ENCODE measurements around the gene PLIN5. TPM values are rescaled to one million over a fixed set of nuclear protein-coding genes. Genes with fewer than 3 reads are reported as not detected.
A peak's percentile ranks its signal among the peaks of the same experiment; 100 is the strongest.
"Not testable (repeated sequence)": the region's sequence is repeated elsewhere in the genome, so short reads cannot be mapped to it uniquely, and the experiment has no call there.

Gene PLIN5
- total RNA-seq, 2 experiments from 2014 or later, result not detected

DNA sequence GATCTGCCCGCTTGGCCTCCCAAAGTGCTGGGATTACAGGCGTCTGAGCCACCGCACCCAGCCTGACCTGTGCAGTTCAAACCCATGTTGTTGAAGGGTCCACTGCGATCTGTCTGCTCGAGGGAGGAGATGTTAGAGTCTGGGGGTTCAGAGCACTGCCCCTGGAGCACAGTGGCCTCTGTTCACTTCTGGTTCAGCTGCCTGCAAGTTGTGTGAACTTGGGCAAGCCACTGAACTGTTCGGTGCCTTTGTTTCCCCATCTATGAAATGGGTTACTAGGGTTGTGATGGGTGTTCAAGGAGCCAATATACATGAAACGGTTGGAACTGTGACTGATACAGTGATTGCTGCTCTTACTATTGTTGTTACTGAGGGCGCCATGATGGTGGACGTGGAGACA, 1.7 kb downstream of the PLIN5 start:
- no peaks in the 10 kb centered on the region for H3K36me3 Mint-ChIP-seq
- CTCF ChIA-PET, result no interaction called here
- H3K4me1 Mint-ChIP-seq, result no peaks in the 10 kb centered on the region
- H3K27me3 Mint-ChIP-seq, result peaks cover 12% of the 10 kb centered on the region
- H3K4me3 Mint-ChIP-seq, result no peak overlapping the region
- ATAC-seq (no peak), DNase-seq (no peak)
- no peaks in the 10 kb centered on the region for H3K9me3 Mint-ChIP-seq (ENCODE audit: low read depth)
- no peak overlapping the region for H3K27ac Mint-ChIP-seq

DNA sequence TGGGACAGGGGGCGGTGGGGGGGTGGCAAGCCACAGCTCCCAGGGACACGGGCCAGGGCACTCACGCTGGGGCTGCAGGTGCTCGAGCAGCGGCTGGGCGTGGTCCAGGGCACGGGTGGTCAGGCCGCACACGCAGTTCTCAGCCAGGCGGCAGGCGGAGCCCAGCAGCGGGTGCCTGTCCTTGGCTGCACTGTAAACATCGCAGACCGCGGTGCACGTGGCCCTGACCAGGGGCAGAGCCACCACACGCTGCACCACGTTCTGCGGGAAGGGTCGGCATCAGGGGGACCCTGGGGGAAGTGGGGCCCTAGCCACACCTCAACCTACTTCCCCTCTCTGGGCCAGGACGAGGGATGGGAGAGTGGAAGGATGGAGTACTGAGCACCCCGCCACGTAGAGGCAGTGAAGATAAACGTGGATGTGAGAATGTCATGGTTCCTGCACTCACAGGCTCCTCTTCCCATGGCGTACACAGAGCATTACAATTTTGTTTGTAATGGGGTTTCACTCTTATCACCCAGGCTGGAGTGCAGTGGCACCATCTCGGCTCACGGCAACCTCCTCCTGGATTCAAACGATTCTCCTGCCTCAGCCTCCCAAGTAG, 3.4 kb downstream of the PLIN5 start:
- no peak for DNase-seq
- Mint-ChIP-seq H3K36me3 (no peaks in the 10 kb centered on the region), H3K4me1 (no peaks in the 10 kb centered on the region), H3K9me3 (ENCODE audit: low read depth) (no peaks in the 10 kb centered on the region), H3K4me3 (no peak overlapping the region), H3K27me3 (peaks cover 12% of the 10 kb centered on the region), H3K27ac (no peak overlapping the region)
- ATAC-seq, result no peak
- CTCF ChIA-PET, result no interaction called here

DNA sequence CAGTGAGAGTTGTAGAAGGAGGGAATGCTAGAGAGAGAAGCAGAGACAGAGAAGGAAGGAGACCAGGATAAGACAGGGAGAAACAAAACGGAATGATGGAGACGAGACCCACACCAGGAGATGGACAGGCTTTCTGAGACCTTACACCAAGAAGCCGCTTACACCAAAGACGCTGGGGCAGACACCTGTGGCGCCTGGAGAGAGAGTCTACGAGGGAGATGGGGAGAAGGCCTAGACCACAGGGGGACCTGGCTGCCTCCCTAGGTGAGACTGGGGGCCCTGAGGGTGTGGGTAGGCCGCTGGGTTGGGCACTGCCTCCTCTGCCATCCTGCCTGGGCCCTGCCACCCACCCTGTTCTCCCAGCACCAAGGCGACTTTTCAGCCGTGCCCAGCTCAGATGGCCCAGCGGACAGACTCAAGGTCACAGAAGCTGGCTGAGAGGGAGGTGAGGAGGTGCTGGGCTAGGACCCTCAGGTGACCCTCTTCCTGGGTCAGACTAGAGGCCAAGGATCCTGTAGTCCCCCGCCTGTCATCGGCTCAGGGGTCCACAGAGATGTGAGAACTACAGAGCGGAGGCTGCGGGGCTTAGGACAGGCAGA, 5.0 kb downstream of the PLIN5 start:
- CTCF ChIA-PET, result no interaction called here
- Mint-ChIP-seq H3K27me3 (peaks cover 9% of the 10 kb centered on the region), H3K36me3 (no peaks in the 10 kb centered on the region), H3K9me3 (ENCODE audit: low read depth) (no peaks in the 10 kb centered on the region), H3K4me1 (no peaks in the 10 kb centered on the region), H3K27ac (no peak overlapping the region), H3K4me3 (no peak overlapping the region)
- DNase-seq (no peak), ATAC-seq (no peak)

DNA sequence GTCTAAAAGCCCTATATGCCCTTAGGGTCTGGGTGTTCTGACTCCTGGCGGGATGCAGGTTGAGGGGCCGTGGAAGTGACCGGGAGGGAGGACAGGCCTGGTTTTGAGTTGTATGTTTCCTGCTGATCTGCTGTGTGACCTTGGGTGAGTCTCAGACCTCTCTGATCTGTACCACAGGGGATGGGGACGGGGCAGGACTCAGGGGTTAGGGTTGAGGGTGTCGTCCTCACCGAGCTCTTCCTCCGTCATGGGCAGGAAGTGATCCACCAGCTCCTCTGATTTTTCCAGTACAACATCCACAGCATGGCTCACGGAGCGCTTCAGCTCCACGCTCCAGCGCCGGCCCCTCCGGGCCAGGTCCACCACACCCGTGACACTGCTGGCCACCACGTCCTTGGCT, 6.2 kb downstream of the PLIN5 start:
- no peaks in the 10 kb centered on the region for H3K9me3 Mint-ChIP-seq (ENCODE audit: low read depth)
- no peak overlapping the region for H3K27ac Mint-ChIP-seq
- ATAC-seq, result no peak
- H3K36me3 Mint-ChIP-seq, result no peaks in the 10 kb centered on the region
- no peak for DNase-seq
- H3K4me3 Mint-ChIP-seq, result no peak overlapping the region
- no peaks in the 10 kb centered on the region for H3K4me1 Mint-ChIP-seq
- CTCF ChIA-PET, result no interaction called here
- peaks cover 5% of the 10 kb centered on the region for H3K27me3 Mint-ChIP-seq

DNA sequence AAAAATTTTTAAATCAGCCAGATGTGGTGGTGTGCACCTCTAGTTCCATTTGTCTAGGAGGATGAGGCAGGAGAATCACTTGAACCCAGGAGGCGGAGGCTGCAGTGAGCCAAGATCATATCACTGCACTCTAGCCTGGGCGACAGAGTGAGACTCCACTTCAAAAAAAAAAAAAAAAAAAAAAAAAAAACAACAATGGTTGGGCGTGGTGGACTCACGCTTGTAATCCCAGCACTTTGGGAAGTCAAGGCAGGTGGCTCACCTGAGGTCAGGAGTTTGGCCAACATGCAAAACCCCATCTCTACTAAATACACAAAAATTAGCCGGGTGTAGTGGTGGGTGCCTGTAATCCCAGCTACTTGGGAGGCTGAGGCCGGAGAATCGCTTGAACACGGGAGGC, 7.6 kb downstream of the PLIN5 start:
- H3K27me3 Mint-ChIP-seq; H3K4me3 Mint-ChIP-seq; ATAC-seq; H3K36me3 Mint-ChIP-seq; DNase-seq; H3K4me1 Mint-ChIP-seq; H3K27ac Mint-ChIP-seq; H3K9me3 Mint-ChIP-seq (ENCODE audit: low read depth): not testable (repeated sequence)
- CTCF ChIA-PET, result interaction anchor here (5.2 kb wide), 1 partner anchor 260 kb away, joined by 48 read pairs; no protein-coding TSS in a partner anchor

DNA sequence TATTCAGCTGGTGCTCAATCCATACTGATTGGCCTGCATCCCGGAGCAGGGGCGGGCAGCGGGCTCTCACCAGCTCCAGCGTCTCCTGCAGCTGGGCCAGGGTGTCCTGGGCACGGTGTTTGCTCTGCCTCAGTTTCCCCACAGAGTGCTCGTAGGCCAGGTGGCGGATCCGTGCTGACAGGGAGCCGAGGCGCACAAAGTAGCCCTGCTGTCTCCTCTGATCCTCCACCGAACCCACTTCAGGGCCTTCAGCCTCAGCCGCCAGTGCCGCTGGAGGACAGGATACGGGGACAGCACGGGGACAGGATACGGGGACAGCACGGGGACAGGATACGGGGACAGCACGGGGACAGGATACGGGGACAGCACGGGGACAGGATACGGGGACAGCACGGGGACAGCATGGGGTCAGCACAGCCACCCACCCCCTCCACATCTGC, 9.4 kb downstream of the PLIN5 start:
- Mint-ChIP-seq H3K36me3 (no peaks in the 10 kb centered on the region), H3K9me3 (ENCODE audit: low read depth) (no peaks in the 10 kb centered on the region), H3K27me3 (peaks cover 2% of the 10 kb centered on the region), H3K27ac (no peak overlapping the region), H3K4me3 (no peak overlapping the region), H3K4me1 (no peaks in the 10 kb centered on the region)
- DNase-seq (no peak), ATAC-seq (no peak)
- CTCF ChIA-PET, result interaction anchor here (0.6 to 5.2 kb wide), 25 partner anchors 9 to 258 kb away, joined by 3 to 48 read pairs (median 4); partner anchors contain the start of genes HDGFL2, LRG1 and PLIN5

DNA sequence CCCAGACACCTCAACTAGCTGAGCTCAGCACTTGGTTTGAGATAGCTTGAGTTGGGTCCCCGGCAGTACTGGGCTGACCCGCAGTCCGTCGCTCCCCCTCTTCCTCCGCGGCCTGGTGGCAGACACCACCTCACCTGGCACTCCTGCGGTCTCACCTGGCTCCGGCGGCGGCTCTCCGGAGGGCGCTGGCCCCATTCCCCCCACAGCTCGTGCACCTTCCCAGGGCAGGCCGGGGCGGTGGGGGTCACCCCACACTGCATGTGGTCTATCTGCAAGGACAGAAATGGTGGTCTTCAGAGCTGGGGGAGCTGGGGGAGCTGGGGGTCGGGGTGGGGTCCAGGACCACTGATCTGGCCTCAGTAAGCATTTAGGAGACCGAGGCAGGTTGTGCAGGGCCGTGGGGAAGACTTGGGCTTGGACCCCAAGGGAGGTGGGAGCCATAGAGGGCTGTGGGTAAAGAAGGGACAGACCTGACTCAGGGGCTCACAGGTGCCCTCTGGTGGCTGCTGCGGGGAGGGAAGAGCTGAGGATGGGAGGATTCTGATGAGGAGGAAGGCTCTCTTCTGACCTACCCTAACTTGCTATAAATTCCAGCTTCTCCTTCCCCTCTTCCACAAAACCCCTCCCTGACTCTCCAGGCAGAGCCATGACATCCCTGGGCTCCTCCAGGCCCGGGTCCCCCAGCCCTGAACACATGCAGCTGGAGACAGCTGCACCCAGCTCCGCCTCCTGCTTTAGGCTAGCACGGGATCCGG, 10.0 kb downstream of the PLIN5 start:
- DNase-seq (peak; percentile 78), ATAC-seq (peak; percentile 90)
- Mint-ChIP-seq H3K4me3 (no peak overlapping the region), H3K4me1 (no peaks in the 10 kb centered on the region), H3K27me3 (no peaks in the 10 kb centered on the region), H3K27ac (no peak overlapping the region), H3K36me3 (no peaks in the 10 kb centered on the region), H3K9me3 (ENCODE audit: low read depth) (no peaks in the 10 kb centered on the region)
- CTCF ChIA-PET, result interaction anchor here (0.6 to 5.2 kb wide), 29 partner anchors 9 to 257 kb away, joined by 3 to 48 read pairs (median 4); partner anchors contain the start of genes HDGFL2, LRG1 and PLIN5

DNA sequence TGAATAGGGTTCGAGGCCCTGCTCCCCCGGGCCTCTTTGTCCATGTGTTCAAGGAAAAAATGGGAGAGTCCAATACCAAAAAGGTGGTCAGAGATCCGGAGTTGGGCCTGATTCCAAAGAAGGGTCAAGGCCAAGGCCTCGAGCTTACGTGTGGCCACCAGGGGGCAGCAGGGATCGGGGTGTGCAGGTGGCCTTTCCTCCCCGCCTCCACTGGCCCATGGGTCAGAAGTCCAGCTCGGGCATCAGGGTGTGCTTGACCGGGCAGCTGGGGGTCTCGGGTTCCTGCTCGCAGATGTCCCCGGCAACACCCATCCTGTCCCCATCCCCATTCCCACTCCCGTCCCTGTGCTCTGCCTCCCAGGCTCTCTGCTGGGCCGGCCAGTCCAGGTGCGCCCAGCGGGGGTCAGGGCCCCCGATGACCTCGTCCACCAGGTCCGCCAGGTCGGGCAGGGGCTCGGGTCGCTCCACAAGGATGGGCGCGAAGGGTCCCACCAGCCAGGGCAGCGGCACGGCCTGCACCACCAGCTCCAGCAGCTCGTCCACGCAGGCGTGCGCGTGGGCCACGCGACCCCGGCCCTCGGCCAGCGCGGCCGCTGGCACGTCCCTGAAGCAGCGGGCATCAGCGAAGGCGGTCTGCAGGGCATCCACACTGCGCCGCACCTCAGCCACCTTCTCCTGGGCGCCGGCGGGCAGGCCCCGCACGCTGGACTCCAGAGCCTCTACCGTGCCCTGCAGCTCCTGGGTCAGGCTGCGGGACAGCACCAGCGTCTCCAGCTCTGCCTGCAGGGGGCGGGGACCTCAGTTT, 11.5 kb downstream of the PLIN5 start:
- Mint-ChIP-seq H3K4me1 (no peaks in the 10 kb centered on the region), H3K4me3 (no peak overlapping the region), H3K27me3 (no peaks in the 10 kb centered on the region), H3K9me3 (ENCODE audit: low read depth) (no peaks in the 10 kb centered on the region), H3K36me3 (no peaks in the 10 kb centered on the region), H3K27ac (no peak overlapping the region)
- DNase-seq (no peak), ATAC-seq (no peak)
- CTCF ChIA-PET, result interaction anchor here (0.7 to 5.2 kb wide), 13 partner anchors 7 to 268 kb away, joined by 3 to 48 read pairs (median 4); partner anchors contain the start of genes HDGFL2 and PLIN5

DNA sequence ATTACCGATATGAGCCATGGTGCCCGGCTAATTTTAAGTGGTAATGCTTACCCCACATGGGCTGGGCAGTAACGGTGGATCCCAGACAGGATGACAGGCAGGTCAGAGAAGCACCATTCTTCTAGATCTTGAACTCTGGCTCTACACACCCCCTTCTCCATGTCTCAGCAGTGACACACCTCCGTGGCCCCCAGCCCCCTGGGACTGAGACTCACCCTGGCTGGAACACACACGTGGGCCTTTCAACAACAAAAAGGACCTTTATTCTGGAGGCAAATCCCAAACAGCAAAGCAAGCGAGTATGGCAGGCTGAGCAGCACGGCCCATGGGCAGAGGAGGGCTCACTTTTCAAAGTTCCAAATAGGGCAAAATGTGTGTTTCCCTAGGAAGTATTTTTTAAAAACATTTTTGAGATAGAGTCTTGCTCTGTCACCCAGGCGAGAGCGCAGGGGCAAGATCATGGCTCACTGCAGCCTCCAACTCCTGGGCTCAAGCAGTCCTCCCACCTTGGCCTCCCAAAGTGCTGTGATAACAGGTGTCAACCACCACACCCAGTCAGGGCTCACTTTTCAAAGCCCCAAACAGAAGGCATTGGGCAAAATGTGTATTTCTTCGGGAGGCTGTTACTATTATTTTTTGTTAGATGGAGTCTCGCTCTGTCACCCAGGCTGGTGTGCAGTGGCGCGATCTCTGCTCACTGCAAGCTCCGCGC, 12.6 kb downstream of the PLIN5 start:
- CTCF ChIA-PET, result interaction anchor here (0.7 to 5.2 kb wide), 11 partner anchors 13 to 269 kb away, joined by 3 to 48 read pairs (median 4); partner anchors contain the start of genes HDGFL2 and PLIN5
- Mint-ChIP-seq H3K36me3 (no peaks in the 10 kb centered on the region), H3K27me3 (no peaks in the 10 kb centered on the region), H3K27ac (no peak overlapping the region), H3K9me3 (ENCODE audit: low read depth) (no peaks in the 10 kb centered on the region), H3K4me1 (no peaks in the 10 kb centered on the region), H3K4me3 (no peak overlapping the region)
- ATAC-seq (no peak), DNase-seq (no peak)

DNA sequence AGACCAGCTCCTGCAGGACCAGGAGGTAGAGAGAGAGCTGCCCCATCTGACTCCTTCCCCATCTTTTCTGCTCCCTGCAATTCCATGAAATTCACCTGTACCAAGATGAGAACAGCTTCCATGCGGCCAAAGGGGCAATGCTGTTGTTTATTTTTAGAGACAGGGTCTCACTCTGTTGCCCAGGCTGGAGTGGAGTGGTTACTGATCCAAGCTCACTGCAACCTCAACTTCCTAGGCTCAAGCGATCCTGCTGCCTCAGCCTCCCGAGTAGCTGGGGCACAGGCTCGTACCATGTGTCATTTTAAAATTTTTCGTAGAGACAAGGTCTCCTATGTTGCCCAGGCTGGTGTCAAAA, 13.2 kb downstream of the PLIN5 start:
- H3K27me3 Mint-ChIP-seq, result no peaks in the 10 kb centered on the region
- ATAC-seq, result no peak
- H3K4me1 Mint-ChIP-seq, result no peaks in the 10 kb centered on the region
- no peak overlapping the region for H3K27ac Mint-ChIP-seq
- no peak for DNase-seq
- no peak overlapping the region for H3K4me3 Mint-ChIP-seq
- CTCF ChIA-PET, result interaction anchor here (1.0 kb wide), 1 partner anchor 255 kb away, joined by 5 read pairs; no protein-coding TSS in a partner anchor
- no peaks in the 10 kb centered on the region for H3K9me3 Mint-ChIP-seq (ENCODE audit: low read depth)
- H3K36me3 Mint-ChIP-seq, result no peaks in the 10 kb centered on the region

DNA sequence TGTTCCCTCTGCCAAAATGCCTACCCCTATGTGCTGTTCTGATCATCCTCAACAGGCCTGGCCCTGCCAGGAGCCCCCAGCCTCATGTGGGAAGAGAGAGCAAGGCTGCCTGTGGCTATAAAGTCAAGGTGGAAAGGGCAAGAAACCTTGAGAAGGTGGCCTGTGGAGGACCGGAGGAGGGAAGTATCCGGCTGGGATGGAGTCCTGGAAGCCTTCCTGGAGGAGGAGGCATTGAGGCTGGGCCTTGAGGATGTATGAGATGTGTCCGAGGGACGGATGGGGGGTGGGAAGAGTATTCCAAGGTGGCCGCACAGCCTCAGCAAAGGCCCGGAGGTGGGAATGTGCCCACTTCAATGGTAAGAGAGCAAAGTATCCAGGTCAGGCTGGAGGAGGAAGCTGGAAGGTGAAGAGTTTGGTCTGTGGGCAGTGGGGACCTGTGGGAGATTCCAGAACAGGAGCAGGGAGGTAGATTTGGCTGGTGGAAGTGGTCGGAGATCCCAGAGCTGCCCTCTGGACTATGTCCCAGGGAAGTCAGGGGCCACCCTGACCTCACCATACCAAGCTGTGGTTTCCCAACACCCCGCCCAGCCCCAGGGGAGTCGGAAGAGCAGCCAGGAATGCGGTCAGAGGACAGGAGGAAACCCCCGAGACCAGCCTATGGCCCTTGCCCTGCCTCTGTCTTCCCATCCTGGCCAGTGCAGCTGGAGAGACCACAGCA, 13.7 kb downstream of the PLIN5 start:
- DNase-seq, result no peak
- H3K27me3 Mint-ChIP-seq, result no peaks in the 10 kb centered on the region
- ATAC-seq, result no peak
- H3K9me3 Mint-ChIP-seq (ENCODE audit: low read depth), result no peaks in the 10 kb centered on the region
- no peaks in the 10 kb centered on the region for H3K4me1 Mint-ChIP-seq
- H3K27ac Mint-ChIP-seq, result no peak overlapping the region
- H3K36me3 Mint-ChIP-seq, result no peaks in the 10 kb centered on the region
- H3K4me3 Mint-ChIP-seq, result no peak overlapping the region
- CTCF ChIA-PET, result interaction anchor here (1.0 kb wide), 1 partner anchor 254 kb away, joined by 5 read pairs; no protein-coding TSS in a partner anchor

DNA sequence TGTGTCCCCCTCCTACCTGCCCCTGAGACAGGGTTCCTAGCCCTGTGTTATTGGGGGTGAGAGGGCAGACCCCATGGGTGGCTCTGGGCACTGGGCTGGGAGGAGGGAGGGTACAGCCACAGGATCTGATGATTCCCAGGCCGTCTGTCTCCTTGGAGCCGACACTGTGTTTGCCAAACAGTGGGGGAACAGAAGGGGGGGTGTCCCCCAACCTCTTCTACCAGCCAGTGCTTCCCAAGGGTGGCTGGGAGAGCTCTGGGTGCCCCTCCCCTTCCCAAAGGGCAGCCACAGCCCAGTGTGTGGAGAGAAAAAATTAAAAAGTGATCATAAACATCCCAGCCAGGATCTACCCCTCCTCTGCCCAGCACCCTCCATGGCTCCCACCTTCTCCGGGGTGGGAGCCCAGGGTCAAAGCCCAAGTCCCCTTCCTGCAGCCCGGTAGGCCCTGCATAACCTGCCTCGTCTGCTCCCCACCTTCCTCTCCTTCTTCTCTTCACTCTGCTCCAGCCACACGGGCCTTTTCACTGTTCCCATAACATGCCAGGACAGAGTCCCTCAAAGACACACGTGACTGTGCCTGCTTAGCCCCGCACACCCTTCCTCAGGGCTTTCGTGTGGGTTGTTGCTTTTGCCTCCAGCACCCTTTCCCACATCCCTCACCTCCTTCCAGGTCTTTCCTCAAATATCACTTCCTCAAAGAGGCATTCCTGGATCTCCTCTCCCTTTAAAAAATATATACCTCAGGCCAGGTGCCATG, 15.3 kb downstream of the PLIN5 start:
- no peaks in the 10 kb centered on the region for H3K27me3 Mint-ChIP-seq
- no peak overlapping the region for H3K27ac Mint-ChIP-seq
- no peaks in the 10 kb centered on the region for H3K36me3 Mint-ChIP-seq
- H3K4me1 Mint-ChIP-seq, result no peaks in the 10 kb centered on the region
- CTCF ChIA-PET, result no interaction called here
- no peak overlapping the region for H3K4me3 Mint-ChIP-seq
- no peaks in the 10 kb centered on the region for H3K9me3 Mint-ChIP-seq (ENCODE audit: low read depth)
- ATAC-seq (no peak), DNase-seq (no peak)
